Gastroesophageal sphincter (tissue), 4 donors: ENCODE data around the gene C6orf62. TPM values are rescaled to one million over a fixed set of nuclear protein-coding genes. Genes with fewer than 3 reads are reported as not detected.
"Not testable (repeated sequence)": the region's sequence is repeated elsewhere in the genome, so short reads cannot be mapped to it uniquely, and the experiment has no call there.

Experiments
- ATAC-seq: fragments of 150-250 bp; one replicate; pipeline ENCODE4 v1.9.1; 2016; ENCODE audit warnings: mild to moderate bottlenecking, moderate library complexity
- H3K27ac ChIP-seq, 4 donors: fragments of 200-600 bp; sonication (generic) in 3 of 4; 1 replicate in 3 of 4; 2 replicates in 1 of 4; pipeline ENCODE4 v1.5.1; 2016 to 2019
- H3K27me3 ChIP-seq: fragments of 200-600 bp; sonication (generic); one replicate; pipeline ENCODE4 v1.5.1; 2019
- H3K36me3 ChIP-seq, 2 donors: fragments of 200-600 bp; sonication (generic); one replicate each; pipeline ENCODE4 v1.5.1; 2019; ENCODE audit warnings: control low read depth in 1 of 2
- H3K4me1 ChIP-seq, 3 donors: fragments of 200-600 bp; sonication (generic); 1 replicate in 2 of 3; 2 replicates in 1 of 3; pipeline ENCODE4 v1.5.1; 2016 to 2019; ENCODE audit warnings: control low read depth in 2 of 3
- H3K4me3 ChIP-seq, 2 donors: fragments of 200-600 bp; sonication (generic); one replicate each; pipeline ENCODE4 v1.5.1; 2019; ENCODE audit warnings: mild to moderate bottlenecking in 1 of 2, moderate library complexity in 1 of 2
- H3K9me3 ChIP-seq, 3 donors: fragments of 200-600 bp; sonication (generic); one replicate each; pipeline ENCODE4 v1.5.1; 2017 to 2019; ENCODE audit warnings: control low read depth in 2 of 3
- CTCF ChIP-seq, 4 experiments: fragments of 200-600 bp in 2 of 4; fragments of 450-650 bp in 2 of 4; sonication (generic) in 1 of 4; IDR thresholded peaks; one replicate each; pipeline ENCODE4 v1.5.1; 2017 to 2019; ENCODE audit warnings: antibody characterized with exemption in 4 of 4, mild to moderate bottlenecking in 2 of 4, moderate library complexity in 2 of 4
- EP300 ChIP-seq: sonication (generic); formaldehyde crosslinking; IDR thresholded peaks from one replicate; pipeline ENCODE4 v1.6.1; 2017; ENCODE audit warnings: antibody characterized with exemption, mild to moderate bottlenecking
- POLR2A ChIP-seq, 2 donors: fragments of 450-650 bp; IDR thresholded peaks; one replicate each; pipeline ENCODE4 v1.6.1; 2017; ENCODE audit warnings: antibody characterized with exemption in 2 of 2, mild to moderate bottlenecking in 2 of 2, moderate library complexity in 1 of 2
- POLR2AphosphoS5 ChIP-seq: sonication (generic); formaldehyde crosslinking; IDR thresholded peaks from one replicate; pipeline ENCODE4 v1.6.1; 2017; ENCODE audit warnings: antibody characterized with exemption
- WGBS, 2 donors: methylation state at CpG; one replicate each; pipeline ENCODE4 v1.1.5; 2018; ENCODE audit warnings: low coverage in 1 of 2; 5-methylcytosine and 5-hydroxymethylcytosine counted together
- total RNA-seq, 4 donors: library from RNA; depleted of rRNA; stranded (reverse); fragments of >200 nt; gene quantifications; one replicate each; pipeline ENCODE4 v1.1.0, GENCODE V29; 2016

The C6orf62 gene
- total RNA-seq, 4 donors from 2014 or later = 32.8 to 65.8 (median 45.2) TPM

DNA sequence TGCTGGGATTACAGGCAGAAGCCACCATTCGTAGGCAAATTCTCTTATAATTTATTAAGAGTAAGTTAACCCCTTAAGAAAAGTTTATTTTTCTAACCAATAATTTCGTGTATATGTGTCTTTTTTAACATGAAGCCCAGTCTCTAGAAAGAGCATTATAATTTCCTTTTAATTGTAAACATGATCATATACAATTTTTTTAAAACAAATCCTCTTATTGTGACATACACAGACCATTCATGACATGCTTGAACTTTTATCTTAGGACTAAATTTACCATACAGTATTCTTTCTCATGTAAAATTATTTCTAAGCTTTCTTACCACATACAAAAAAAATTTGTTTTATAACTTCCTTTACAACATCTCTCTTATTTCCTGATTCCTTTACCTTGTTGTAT, 45.3 kb downstream of the C6orf62 start:
- Histone ChIP-seq H3K27ac (no peak overlapping the region), H3K36me3 (no peaks in the 10 kb centered on the region), H3K9me3 (no peaks in the 10 kb centered on the region), H3K4me3 (no peak overlapping the region), H3K4me1 (peaks cover 0 to 5% (median 0%) of the 10 kb centered on the region in 3 donors), H3K27me3 (no peaks in the 10 kb centered on the region)
- ATAC-seq = no peak
- TF ChIP-seq EP300 = no peak
- TF ChIP-seq CTCF (IDR thresholded peaks at IDR 0.05) = no peak
- TF ChIP-seq POLR2AphosphoS5 = no peak
- no peak for TF ChIP-seq POLR2A (IDR thresholded peaks at IDR 0.05)
- WGBS, 2 donors = 75 to 80% methylated on average over 2 of the region's 2 CpGs

DNA sequence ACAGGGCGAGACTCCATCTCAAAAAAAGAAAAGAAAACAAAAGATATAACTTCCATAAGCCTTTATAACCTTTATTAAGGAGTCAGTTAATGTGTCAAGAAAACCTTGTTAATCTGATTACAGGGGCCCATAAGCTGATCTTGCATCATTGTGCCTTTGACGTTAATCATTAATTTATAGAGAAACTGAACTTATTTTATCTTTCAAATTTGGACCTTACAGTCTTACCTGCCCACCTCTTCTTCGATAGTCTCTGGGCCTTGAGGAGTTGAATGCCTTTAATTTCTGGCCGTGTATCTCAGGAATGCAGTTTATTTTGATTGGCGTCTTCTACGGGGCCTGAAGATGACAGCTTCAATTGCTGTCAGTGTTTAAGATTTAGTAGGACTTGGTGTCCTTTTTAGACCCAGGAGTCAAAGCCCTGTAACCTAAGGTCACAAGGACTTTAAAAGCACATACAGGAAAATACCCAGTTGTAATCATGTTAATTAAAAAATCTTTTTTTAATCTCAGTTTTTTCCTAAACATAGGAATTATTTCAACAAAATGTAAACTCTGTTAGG, 46.3 kb downstream of the C6orf62 start:
- Histone ChIP-seq H3K4me1 (peaks cover 3 to 14% (median 8%) of the 10 kb centered on the region in 3 donors), H3K9me3 (no peaks in the 10 kb centered on the region), H3K27ac (no peak overlapping the region), H3K4me3 (no peak overlapping the region), H3K36me3 (no peaks in the 10 kb centered on the region), H3K27me3 (no peaks in the 10 kb centered on the region)
- TF ChIP-seq CTCF (IDR thresholded peaks at IDR 0.05) (no peak), EP300 (no peak), POLR2A (IDR thresholded peaks at IDR 0.05) (no peak), POLR2AphosphoS5 (no peak)
- ATAC-seq = no peak
- WGBS, 2 donors = 83 to 87% methylated on average over 6 of the region's 6 CpGs

DNA sequence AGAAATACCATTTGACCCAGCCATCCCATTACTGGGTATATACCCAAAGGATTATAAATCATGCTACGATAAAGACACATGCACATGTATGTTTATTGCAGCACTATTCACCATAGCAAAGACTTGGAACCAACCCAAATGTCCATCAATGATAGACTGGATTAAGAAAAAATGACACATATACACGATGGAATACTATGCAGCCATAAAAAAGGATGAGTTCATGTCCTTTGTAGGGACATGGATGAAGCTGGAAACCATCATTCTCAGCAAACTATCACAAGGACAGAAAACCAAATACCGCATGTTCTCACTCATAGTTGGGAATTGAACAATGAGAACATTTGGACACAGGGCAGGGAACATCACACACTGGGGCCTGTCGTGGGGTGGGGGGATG, 47.9 kb downstream of the C6orf62 start:
- not testable (repeated sequence) for H3K27ac ChIP-seq, H3K27me3 ChIP-seq, H3K4me3 ChIP-seq, ATAC-seq, H3K36me3 ChIP-seq, H3K9me3 ChIP-seq
- WGBS, 2 donors = 88 to 100% methylated on average over 2 to 3 of the region's 4 CpGs
- H3K4me1 ChIP-seq = peaks cover 5 to 17% (median 9%) of the 10 kb centered on the region in 3 donors

GRCh38 chr6:24670492-24670891, 48.5 kb downstream of the C6orf62 start:
- not testable (repeated sequence) for H3K4me3 ChIP-seq, H3K36me3 ChIP-seq, H3K27me3 ChIP-seq, H3K27ac ChIP-seq, H3K9me3 ChIP-seq, ATAC-seq
- peaks cover 7 to 23% (median 13%) of the 10 kb centered on the region in 3 donors for H3K4me1 ChIP-seq

DNA sequence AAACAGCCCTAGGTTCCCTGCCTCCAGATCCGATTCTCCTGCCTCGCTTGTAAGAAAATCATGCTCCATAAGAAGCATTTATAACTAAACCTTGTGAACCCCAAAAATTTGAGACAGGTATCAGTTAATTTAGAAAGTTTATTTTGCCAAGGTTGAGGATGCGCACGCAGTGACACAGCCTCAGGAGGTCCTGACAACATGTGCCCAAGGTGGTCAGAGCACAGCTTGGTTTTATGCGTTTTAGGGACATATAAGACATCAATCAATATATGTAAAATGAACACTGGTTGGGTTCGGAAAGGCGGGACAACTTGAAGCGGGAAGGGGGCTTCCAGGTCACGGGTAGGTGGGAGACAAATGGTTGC, 50.0 kb downstream of the C6orf62 start:
- Histone ChIP-seq H3K9me3 (no peaks in the 10 kb centered on the region), H3K27ac (no peak overlapping the region), H3K4me1 (peaks cover 7 to 38% (median 20%) of the 10 kb centered on the region in 3 donors), H3K27me3 (no peaks in the 10 kb centered on the region), H3K4me3 (no peak overlapping the region), H3K36me3 (peaks cover 0 to 15% of the 10 kb centered on the region in 2 donors)
- 78 to 99% methylated on average over 9 of the region's 9 CpGs for WGBS, 2 donors
- TF ChIP-seq CTCF (IDR thresholded peaks at IDR 0.05) = no peak
- no peak for TF ChIP-seq POLR2AphosphoS5
- no peak for TF ChIP-seq EP300
- TF ChIP-seq POLR2A (IDR thresholded peaks at IDR 0.05) = no peak
- no peak for ATAC-seq

DNA sequence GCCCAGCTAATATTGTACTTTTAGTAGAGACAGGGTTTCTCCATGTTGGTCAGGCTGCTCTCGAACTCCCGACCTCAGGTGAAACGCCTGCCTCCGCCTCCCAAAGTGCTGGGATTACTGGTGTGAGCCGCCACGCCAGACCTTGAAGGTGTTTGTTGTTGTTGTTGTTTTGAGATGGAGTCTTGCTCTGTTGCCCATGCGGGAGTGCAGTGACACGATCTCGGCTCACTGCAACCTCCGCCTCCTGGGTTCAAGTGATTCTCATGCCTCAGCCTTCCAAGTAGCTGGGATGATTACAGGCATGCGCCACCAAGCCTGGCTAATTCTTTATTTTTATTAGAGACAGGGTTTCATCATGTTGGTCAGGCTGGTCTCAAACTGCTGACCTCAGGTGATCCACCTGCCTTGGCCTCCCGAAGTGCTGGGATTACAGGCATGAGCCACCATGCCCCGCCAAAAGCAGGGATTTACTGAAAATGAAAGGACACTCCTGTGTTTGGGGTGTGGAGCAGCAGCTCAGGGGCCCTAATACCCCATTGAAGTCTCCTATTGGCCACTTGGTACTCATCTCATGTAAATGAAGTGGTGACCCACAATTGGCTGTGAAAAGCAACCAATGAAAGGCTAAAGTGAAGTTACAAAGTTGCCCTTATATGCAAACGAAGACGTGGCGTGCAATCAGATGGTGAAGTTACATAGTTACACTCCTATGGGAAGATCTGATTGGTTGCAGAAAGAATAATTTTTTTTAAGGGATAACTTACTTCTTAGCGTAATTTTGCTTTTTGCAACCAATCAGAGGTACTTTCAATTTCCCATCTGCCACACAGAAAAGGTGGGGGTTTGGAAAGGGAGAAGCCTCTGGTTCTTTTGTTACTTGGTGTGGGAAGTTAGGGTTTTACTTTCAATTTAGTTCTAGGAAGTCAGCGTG, 50.6 kb downstream of the C6orf62 start:
- not testable (repeated sequence) for H3K9me3 ChIP-seq, ATAC-seq, H3K27me3 ChIP-seq
- H3K4me3 ChIP-seq = peak overlapping the region in 1 of 2 donors; percentile 91
- H3K36me3 ChIP-seq = peaks cover 0 to 21% of the 10 kb centered on the region in 2 donors
- H3K4me1 ChIP-seq = peaks cover 7 to 45% (median 20%) of the 10 kb centered on the region in 3 donors
- 96 to 98% methylated on average over 5 to 8 of the region's 18 CpGs for WGBS, 2 donors
- H3K27ac ChIP-seq = peak overlapping the region in 1 of 4 donors; percentile 94
